ENCODE data around the gene OAT.

Gene OAT

DNA sequence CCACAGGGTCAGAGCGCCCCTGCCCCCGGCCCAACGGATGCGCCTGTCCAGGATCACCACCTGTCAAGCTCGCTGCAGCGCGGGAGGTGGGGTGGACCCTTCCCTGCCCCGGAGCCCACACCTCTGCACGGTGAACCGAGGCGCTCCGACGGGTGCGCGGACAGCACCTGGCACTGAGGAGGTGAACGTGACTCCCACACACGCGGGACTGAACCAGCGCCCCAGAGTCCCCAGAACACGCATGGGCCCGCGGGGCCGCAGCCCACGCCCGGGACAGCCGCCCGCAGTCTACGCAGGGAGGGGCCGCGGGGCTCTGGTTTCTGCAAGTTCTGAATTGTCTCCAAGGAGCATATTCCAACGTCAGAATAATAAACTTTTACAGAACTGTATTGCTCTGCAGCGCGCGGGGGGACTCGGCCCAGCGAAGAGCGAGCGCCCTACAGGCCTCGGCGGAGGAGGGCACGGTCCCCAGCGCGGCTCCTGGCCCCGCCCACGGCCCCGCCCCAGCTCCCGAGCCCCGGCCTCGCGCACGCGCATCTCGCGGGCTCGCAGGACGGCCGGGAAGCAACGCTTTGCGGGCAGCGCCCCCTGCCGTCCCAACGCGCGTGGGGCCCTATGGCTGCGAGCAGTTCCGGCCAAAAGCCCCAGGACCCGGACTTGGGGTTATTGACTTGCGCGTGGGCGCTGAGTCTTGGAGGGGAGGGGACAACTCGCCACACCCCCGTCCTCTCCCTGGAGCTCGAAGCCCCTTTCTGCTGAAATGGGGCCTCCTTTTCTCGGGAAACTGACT lies 29.7 kb downstream of the OAT start:
- Histone ChIP-seq H3K27ac (ENCODE audit: low read length) (peak overlapping the region; percentile 20; the same call in 1 of the 2 replicates), H3K4me2 (ENCODE audit: low read depth, low read length) (peak overlapping the region; percentile 99), H3K9me2 (replicated peaks; ENCODE audit: insufficient read depth, low read length) (no peaks in the 10 kb centered on the region), H3K9me3 (replicated peaks; ENCODE audit: insufficient read depth, low read length) (no peaks in the 10 kb centered on the region), H3K9ac (ENCODE audit: low read length) (peak overlapping the region; percentile 53; the same call in 1 of the 2 replicates), H2AFZ (ENCODE audit: low read length) (peak overlapping the region; percentile 98), H3K79me2 (ENCODE audit: low read length) (no peaks in the 10 kb centered on the region), H3K4me3 (ENCODE audit: low read length) (peak overlapping the region; percentile 63), H4K20me1 (ENCODE audit: insufficient read depth, low read length) (no peaks in the 10 kb centered on the region), H3F3A (ENCODE audit: insufficient read depth, low read length) (no peaks in the 10 kb centered on the region), H3K27me3 (replicated peaks; ENCODE audit: insufficient read depth, low read length) (no peaks in the 10 kb centered on the region), H3K36me3 (replicated peaks; ENCODE audit: insufficient read depth, low read length) (no peaks in the 10 kb centered on the region), H3K4me1 (ENCODE audit: low read length) (no peaks in the 10 kb centered on the region)
- TF ChIP-seq CTCF (IDR thresholded peaks at IDR 0.05; ENCODE audit: low read length) (peak; percentile 87), EZH2 (optimal IDR thresholded peaks at IDR 0.05; ENCODE audit: low read depth, low read length) (no peak), EZH2phosphoT487 (IDR thresholded peaks at IDR 0.05; ENCODE audit: low read length) (no peak)
- DNase-seq: peak; percentile 92

GRCh38 chr10:124388476-124388822 lies 30.3 kb downstream of the OAT start:
- H3K9me2 ChIP-seq (replicated peaks; ENCODE audit: insufficient read depth, low read length): no peaks in the 10 kb centered on the region
- H3K4me1 ChIP-seq (ENCODE audit: low read length): no peaks in the 10 kb centered on the region
- no peaks in the 10 kb centered on the region for H3K9me3 ChIP-seq (replicated peaks; ENCODE audit: insufficient read depth, low read length)
- peak overlapping the region; percentile 98; the same call in 1 of the 2 replicates for H2AFZ ChIP-seq (ENCODE audit: low read length)
- no peak overlapping the region for H3K9ac ChIP-seq (ENCODE audit: low read length)
- H3K4me2 ChIP-seq (ENCODE audit: low read depth, low read length): peak overlapping the region; percentile 99
- DNase-seq: no peak
- TF ChIP-seq EZH2phosphoT487 (IDR thresholded peaks at IDR 0.05; ENCODE audit: low read length) (no peak), CTCF (IDR thresholded peaks at IDR 0.05; ENCODE audit: low read length) (no peak), EZH2 (optimal IDR thresholded peaks at IDR 0.05; ENCODE audit: low read depth, low read length) (no peak)
- H3K27me3 ChIP-seq (replicated peaks; ENCODE audit: insufficient read depth, low read length): no peaks in the 10 kb centered on the region
- H3F3A ChIP-seq (ENCODE audit: insufficient read depth, low read length): no peaks in the 10 kb centered on the region
- H3K4me3 ChIP-seq (ENCODE audit: low read length): peak overlapping the region; percentile 63; the same call in 1 of the 2 replicates
- no peaks in the 10 kb centered on the region for H3K79me2 ChIP-seq (ENCODE audit: low read length)
- no peaks in the 10 kb centered on the region for H4K20me1 ChIP-seq (ENCODE audit: insufficient read depth, low read length)
- no peaks in the 10 kb centered on the region for H3K36me3 ChIP-seq (replicated peaks; ENCODE audit: insufficient read depth, low read length)
- no peak overlapping the region for H3K27ac ChIP-seq (ENCODE audit: low read length)

DNA sequence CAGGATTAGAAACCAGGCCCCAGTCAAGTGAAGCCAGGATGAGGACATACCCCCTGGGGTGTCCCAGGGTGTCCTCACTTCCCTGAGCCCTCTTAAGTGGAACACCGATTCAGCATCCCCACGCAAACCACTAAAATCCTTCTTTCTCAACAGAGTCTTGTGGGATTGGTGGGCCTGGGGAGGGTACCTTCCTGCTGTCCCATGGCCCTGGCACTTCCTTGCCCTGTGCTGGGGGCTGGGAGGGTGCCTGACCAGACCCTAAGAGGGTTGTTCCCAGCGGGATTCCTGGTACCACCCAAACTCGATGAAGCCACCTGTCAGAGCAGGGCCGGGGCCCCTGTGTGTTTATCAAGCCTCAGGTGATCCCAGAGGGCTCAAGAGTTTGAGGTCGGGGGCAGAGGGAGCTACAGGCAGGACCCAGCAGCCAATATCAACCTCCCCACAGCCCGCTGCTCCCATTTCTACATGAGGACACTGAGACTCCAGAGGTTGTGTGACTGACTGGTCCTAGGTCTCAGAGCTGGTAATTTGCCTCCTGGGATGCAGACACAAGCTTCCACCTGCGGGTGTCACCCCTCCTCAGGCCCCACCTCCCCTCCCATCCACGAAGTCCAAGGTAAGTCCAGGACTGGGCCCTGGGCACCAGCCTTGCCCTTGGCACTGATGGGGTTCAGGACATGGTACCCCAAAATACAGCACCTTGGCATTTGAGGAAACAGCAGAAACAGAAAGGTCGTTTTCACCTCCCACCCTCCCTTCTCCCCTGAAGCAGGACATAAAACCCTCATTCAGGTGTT lies 31.4 kb downstream of the OAT start:
- Histone ChIP-seq H3K27ac (ENCODE audit: low read length) (no peak overlapping the region), H2AFZ (ENCODE audit: low read length) (no peak overlapping the region), H3K4me3 (ENCODE audit: low read length) (no peak overlapping the region), H3K4me1 (ENCODE audit: low read length) (no peaks in the 10 kb centered on the region), H3K9ac (ENCODE audit: low read length) (no peak overlapping the region), H3F3A (ENCODE audit: insufficient read depth, low read length) (no peaks in the 10 kb centered on the region), H3K36me3 (replicated peaks; ENCODE audit: insufficient read depth, low read length) (no peaks in the 10 kb centered on the region), H3K27me3 (replicated peaks; ENCODE audit: insufficient read depth, low read length) (no peaks in the 10 kb centered on the region), H3K4me2 (ENCODE audit: low read depth, low read length) (no peak overlapping the region), H3K9me3 (replicated peaks; ENCODE audit: insufficient read depth, low read length) (no peaks in the 10 kb centered on the region), H3K9me2 (replicated peaks; ENCODE audit: insufficient read depth, low read length) (no peaks in the 10 kb centered on the region), H3K79me2 (ENCODE audit: low read length) (no peaks in the 10 kb centered on the region), H4K20me1 (ENCODE audit: insufficient read depth, low read length) (no peaks in the 10 kb centered on the region)
- DNase-seq: no peak
- TF ChIP-seq EZH2phosphoT487 (IDR thresholded peaks at IDR 0.05; ENCODE audit: low read length) (no peak), EZH2 (optimal IDR thresholded peaks at IDR 0.05; ENCODE audit: low read depth, low read length) (no peak), CTCF (IDR thresholded peaks at IDR 0.05; ENCODE audit: low read length) (0 out of 2 replicates have a peak, but pooled peaks have one; percentile 7)

Data from MM.1S (cell line).